ENCODE measurements around the gene SORCS1. TPM values are rescaled to one million over a fixed set of nuclear protein-coding genes. Genes with fewer than 3 reads are reported as not detected.

SORCS1 gene
- total and polyA plus RNA-seq, 2 donors (not counting 1 experiment from before 2014, with no cell fraction given) = not detected

GRCh38 chr10:106925191-106925590, 239.3 kb downstream of the SORCS1 start:
- no peak for TF ChIP-seq CTCF (IDR thresholded peaks at IDR 0.05)
- Histone ChIP-seq H3K9ac (ENCODE audit: low read length) (no peak overlapping the region), H3K9me3 (ENCODE audit: control extremely low read depth in 1 of 3, control insufficient read depth in 2 of 3, insufficient read depth in 1 of 3, low read length in 2 of 3) (no peaks in the 10 kb centered on the region), H4K20me1 (ENCODE audit: control insufficient read depth, insufficient read depth, low read length, poor library complexity, severe bottlenecking) (no peaks in the 10 kb centered on the region), H2AFZ (ENCODE audit: insufficient read depth, low read depth, low read length, poor library complexity, severe bottlenecking) (no peak overlapping the region), H3K4me2 (replicated peaks; ENCODE audit: low read depth, low read length, poor library complexity, severe bottlenecking) (no peak overlapping the region), H3K4me3 (ENCODE audit: control extremely low read depth in 1 of 5, extremely low read depth in 1 of 5, insufficient read depth in 1 of 5, low read depth in 2 of 5, low read length in 4 of 5) (no peak overlapping the region), H3K36me3 (replicated peaks in 1 of 2; ENCODE audit: control extremely low read depth in 1 of 2, control insufficient read depth in 1 of 2, extremely low read depth in 1 of 2, insufficient read depth in 2 of 2, low read length in 1 of 2) (no peaks in the 10 kb centered on the region), H3K27ac (ENCODE audit: low read length in 2 of 2) (no peak overlapping the region), H3K4me1 (ENCODE audit: control insufficient read depth in 2 of 2, insufficient read depth in 2 of 2, low read length in 2 of 2) (no peaks in the 10 kb centered on the region), H3K27me3 (replicated peaks in 1 of 4; ENCODE audit: control extremely low read depth in 1 of 4, control insufficient read depth in 3 of 4, insufficient read depth in 4 of 4, low read length in 3 of 4) (no peaks in the 10 kb centered on the region), H3K79me2 (ENCODE audit: control insufficient read depth, insufficient read depth, low read length) (no peaks in the 10 kb centered on the region)
- no peak overlapping the region for H3K27ac Mint-ChIP-seq
- no peak overlapping the region for H3K4me3 Mint-ChIP-seq
- no peaks in the 10 kb centered on the region for H3K4me1 Mint-ChIP-seq
- DNase-seq (no peak), ATAC-seq (ENCODE audit: low read depth) (no peak)
- H3K9me3 Mint-ChIP-seq (ENCODE audit: insufficient read depth) = no peaks in the 10 kb centered on the region
- ChIA-PET CTCF (no interaction called here), POLR2A (no interaction called here)
- intact Hi-C loops (cut with micrococcal nuclease) = no loop called here
- no peaks in the 10 kb centered on the region for H3K27me3 Mint-ChIP-seq

- ChIA-PET CTCF (no interaction called here), POLR2A (no interaction called here)
- H4K20me1 ChIP-seq (ENCODE audit: control insufficient read depth, insufficient read depth, low read length, poor library complexity, severe bottlenecking) = no peaks in the 10 kb centered on the region
- Mint-ChIP-seq H3K27me3 (no peaks in the 10 kb centered on the region), H3K27ac (no peak overlapping the region), H3K4me1 (no peaks in the 10 kb centered on the region), H3K4me3 (no peak overlapping the region), H3K9me3 (ENCODE audit: insufficient read depth) (no peaks in the 10 kb centered on the region)
- H2AFZ ChIP-seq (ENCODE audit: insufficient read depth, low read depth, low read length, poor library complexity, severe bottlenecking) = no peak overlapping the region
- WGBS (ENCODE audit: insufficient coverage) = 80% methylated on average over 4 of the region's 4 CpGs
- H3K9me3 ChIP-seq (ENCODE audit: control extremely low read depth in 1 of 3, control insufficient read depth in 2 of 3, insufficient read depth in 1 of 3, low read length in 2 of 3) = no peaks in the 10 kb centered on the region
- no peaks in the 10 kb centered on the region for H3K27me3 ChIP-seq (replicated peaks in 1 of 4; ENCODE audit: control extremely low read depth in 1 of 4, control insufficient read depth in 3 of 4, insufficient read depth in 4 of 4, low read length in 3 of 4)
- ATAC-seq (ENCODE audit: low read depth) = no peak
- H3K36me3 ChIP-seq (replicated peaks in 1 of 2; ENCODE audit: control extremely low read depth in 1 of 2, control insufficient read depth in 1 of 2, extremely low read depth in 1 of 2, insufficient read depth in 2 of 2, low read length in 1 of 2) = no peaks in the 10 kb centered on the region
- H3K79me2 ChIP-seq (ENCODE audit: control insufficient read depth, insufficient read depth, low read length) = no peaks in the 10 kb centered on the region
- no peak overlapping the region for H3K4me2 ChIP-seq (replicated peaks; ENCODE audit: low read depth, low read length, poor library complexity, severe bottlenecking)
- H3K4me3 ChIP-seq (ENCODE audit: control extremely low read depth in 1 of 5, extremely low read depth in 1 of 5, insufficient read depth in 1 of 5, low read depth in 2 of 5, low read length in 4 of 5) = no peak overlapping the region
- H3K27ac ChIP-seq (ENCODE audit: low read length in 2 of 2) = no peak overlapping the region
- intact Hi-C loops (cut with micrococcal nuclease) = no loop called here
- no peak overlapping the region for H3K9ac ChIP-seq (ENCODE audit: low read length)
- TF ChIP-seq CTCF (IDR thresholded peaks at IDR 0.05) (no peak), EZH2 (IDR thresholded peaks at IDR 0.05; ENCODE audit: borderline replicate concordance, insufficient read depth, low read depth, low read length, poor library complexity, severe bottlenecking) (no peak)
- no peaks in the 10 kb centered on the region for H3K4me1 ChIP-seq (ENCODE audit: control insufficient read depth in 2 of 2, insufficient read depth in 2 of 2, low read length in 2 of 2)
- DNase-seq = no peak
Measured at GRCh38 chr10:106920538-106920937, 244.0 kb downstream of the SORCS1 start.
